Upper lobe of left lung (tissue), 6 donors: ENCODE measurements around the gene DRAM1. TPM values are rescaled to one million over a fixed set of nuclear protein-coding genes. Genes with fewer than 3 reads are reported as not detected.
"Not testable (repeated sequence)": the region's sequence is repeated elsewhere in the genome, so short reads cannot be mapped to it uniquely, and the experiment has no call there.

Experiments
- ATAC-seq, 2 donors: fragments of 200-7000 bp; cut with Tn5 transposase; one replicate each; pipeline ENCODE4 v1.9.1; 2022; ENCODE audit warnings: mild to moderate bottlenecking in 2 of 2, moderate library complexity in 2 of 2; ENCODE audit not compliant: low FRiP score in 2 of 2
- DNase-seq, 2 donors: peaks; one replicate each; pipeline ENCODE4 v3.0.0-alpha.2; 2019 to 2020
- H3K27ac ChIP-seq, 4 donors: fragments of 200-600 bp; sonication (generic); one replicate each; pipeline ENCODE4 v1.5.1; 2016 to 2019
- H3K27me3 ChIP-seq, 4 donors: fragments of 200-600 bp; sonication (generic); one replicate each; pipeline ENCODE4 v1.5.1; 2017 to 2019
- H3K36me3 ChIP-seq, 4 donors: fragments of 200-600 bp; sonication (generic); one replicate each; pipeline ENCODE4 v1.5.1; 2016 to 2019
- H3K4me1 ChIP-seq, 4 donors: fragments of 200-600 bp; sonication (generic); one replicate each; pipeline ENCODE4 v1.5.1; 2018 to 2019
- H3K4me3 ChIP-seq, 4 donors: fragments of 200-600 bp; sonication (generic); one replicate each; pipeline ENCODE4 v1.5.1; 2017 to 2019; ENCODE audit warnings: mild to moderate bottlenecking in 2 of 4, moderate library complexity in 1 of 4
- H3K9me3 ChIP-seq, 4 donors: fragments of 200-600 bp; sonication (generic); one replicate each; pipeline ENCODE4 v1.5.1; 2018 to 2019
- EP300 ChIP-seq, 4 donors: sonication (generic); formaldehyde crosslinking; IDR thresholded peaks; one replicate each; pipeline ENCODE4 v1.5.1; 2017; ENCODE audit warnings: antibody characterized with exemption in 4 of 4, control low read depth in 2 of 4
- POLR2A ChIP-seq, 4 donors: fragments of 450-650 bp; IDR thresholded peaks; one replicate each; pipeline ENCODE4 v1.5.1; 2016 to 2017; ENCODE audit warnings: antibody characterized with exemption in 4 of 4, mild to moderate bottlenecking in 2 of 4
- POLR2AphosphoS5 ChIP-seq, 2 donors: sonication (generic); formaldehyde crosslinking; IDR thresholded peaks; one replicate each; pipeline ENCODE4 v1.5.1; 2017; ENCODE audit warnings: antibody characterized with exemption in 2 of 2
- WGBS, 2 donors: methylation state at CpG; one replicate each; pipeline ENCODE4 v1.1.5; 2017 to 2018; 5-methylcytosine and 5-hydroxymethylcytosine counted together
- total RNA-seq, 6 donors: library from RNA; depleted of rRNA in 4 of 6; stranded (reverse); fragments of >200 nt in 4 of 6; gene quantifications; one replicate each; pipeline versions ENCODE4 v1.1.0 to v1.2.1, GENCODE V29; 2016 to 2021
- TF ChIP-seq, protein P1 (sequence below), 6 experiments: fragments of 450-650 bp in 4 of 6; fragments of 200-600 bp in 2 of 6; sonication (generic) in 2 of 6; IDR thresholded peaks; one replicate each; pipeline ENCODE4 v1.5.1; 2016 to 2019; ENCODE audit warnings: antibody characterized with exemption in 6 of 6
- donor health status: DM: no; HTN: no; CAD: no; lungs with moderate emphysema.
- donor health status: DM: no; HTN: yes; CAD: no; lungs with severe emphysema.

DRAM1 gene
- total RNA-seq, 6 donors from 2014 or later = 28.9 to 203 (median 142) TPM

DNA sequence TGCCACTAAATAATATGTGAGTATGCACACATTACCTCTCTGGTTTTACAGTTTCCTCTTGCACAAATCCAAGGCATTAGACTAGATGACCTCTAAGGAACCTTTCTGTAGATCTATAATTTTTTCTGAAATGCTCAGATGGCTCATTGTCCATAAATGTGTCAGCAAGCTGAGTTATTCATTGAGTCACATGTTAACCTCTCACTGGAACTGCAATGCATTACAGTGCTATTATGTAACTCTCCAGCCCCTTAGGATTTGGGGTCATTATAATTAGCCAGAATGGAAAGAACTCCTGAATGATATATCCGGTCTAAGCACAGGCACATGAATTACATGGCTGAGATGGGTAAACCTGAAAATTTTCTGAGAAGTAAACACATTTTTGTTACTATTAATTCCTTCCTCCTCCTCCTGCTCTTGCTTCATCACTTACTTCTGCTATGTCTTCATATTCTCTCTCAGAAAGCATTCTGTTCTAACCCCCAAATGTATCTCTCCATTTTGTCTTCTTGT, 20.3 kb upstream of the DRAM1 start:
- Histone ChIP-seq H3K4me1 (peaks cover 3 to 20% (median 15%) of the 10 kb centered on the region in 4 donors), H3K27me3 (no peaks in the 10 kb centered on the region), H3K27ac (peak overlapping the region in 3 of 4 donors; percentile 18 to 54 (median 39)), H3K9me3 (no peaks in the 10 kb centered on the region), H3K36me3 (no peaks in the 10 kb centered on the region), H3K4me3 (no peak overlapping the region)
- TF ChIP-seq EP300 (IDR thresholded peaks at IDR 0.05) (no peak), POLR2AphosphoS5 (IDR thresholded peaks at IDR 0.05) (no peak), POLR2A (IDR thresholded peaks at IDR 0.05) (no peak)
- TF ChIP-seq, protein P1, sequence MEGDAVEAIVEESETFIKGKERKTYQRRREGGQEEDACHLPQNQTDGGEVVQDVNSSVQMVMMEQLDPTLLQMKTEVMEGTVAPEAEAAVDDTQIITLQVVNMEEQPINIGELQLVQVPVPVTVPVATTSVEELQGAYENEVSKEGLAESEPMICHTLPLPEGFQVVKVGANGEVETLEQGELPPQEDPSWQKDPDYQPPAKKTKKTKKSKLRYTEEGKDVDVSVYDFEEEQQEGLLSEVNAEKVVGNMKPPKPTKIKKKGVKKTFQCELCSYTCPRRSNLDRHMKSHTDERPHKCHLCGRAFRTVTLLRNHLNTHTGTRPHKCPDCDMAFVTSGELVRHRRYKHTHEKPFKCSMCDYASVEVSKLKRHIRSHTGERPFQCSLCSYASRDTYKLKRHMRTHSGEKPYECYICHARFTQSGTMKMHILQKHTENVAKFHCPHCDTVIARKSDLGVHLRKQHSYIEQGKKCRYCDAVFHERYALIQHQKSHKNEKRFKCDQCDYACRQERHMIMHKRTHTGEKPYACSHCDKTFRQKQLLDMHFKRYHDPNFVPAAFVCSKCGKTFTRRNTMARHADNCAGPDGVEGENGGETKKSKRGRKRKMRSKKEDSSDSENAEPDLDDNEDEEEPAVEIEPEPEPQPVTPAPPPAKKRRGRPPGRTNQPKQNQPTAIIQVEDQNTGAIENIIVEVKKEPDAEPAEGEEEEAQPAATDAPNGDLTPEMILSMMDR (IDR thresholded peaks at IDR 0.05) = no peak
- WGBS, 2 donors = 50 to 79% methylated on average over 1 of the region's 1 CpG
- ATAC-seq (peak in 1 of 2 donors; percentile 83), DNase-seq (no peak)

DNA sequence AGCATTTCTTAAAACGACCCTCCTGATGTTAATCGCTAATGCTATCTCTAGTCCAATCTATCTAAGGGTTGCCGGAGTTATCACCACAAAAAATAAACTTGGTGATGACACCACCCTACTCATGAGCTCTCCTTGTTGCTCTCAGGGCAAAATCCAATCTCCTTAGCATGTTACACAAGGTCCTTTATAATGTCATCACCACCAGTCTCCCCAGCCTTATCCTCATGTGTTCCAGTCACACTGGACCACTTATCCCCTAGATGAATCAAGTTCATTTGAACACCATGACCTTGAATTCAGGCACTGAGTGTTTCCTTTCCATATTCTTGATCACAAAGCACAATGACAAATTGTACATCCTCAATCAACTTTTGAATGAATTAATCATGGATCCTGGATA, 19.0 kb upstream of the DRAM1 start:
- Histone ChIP-seq H3K4me1 (peaks cover 3 to 20% (median 15%) of the 10 kb centered on the region in 4 donors), H3K4me3 (no peak overlapping the region), H3K36me3 (no peaks in the 10 kb centered on the region), H3K27me3 (no peaks in the 10 kb centered on the region), H3K27ac (no peak overlapping the region), H3K9me3 (no peaks in the 10 kb centered on the region)
- TF ChIP-seq, protein P1 (IDR thresholded peaks at IDR 0.05) = no peak
- TF ChIP-seq EP300 (IDR thresholded peaks at IDR 0.05) = no peak
- no peak for TF ChIP-seq POLR2A (IDR thresholded peaks at IDR 0.05)
- no peak for TF ChIP-seq POLR2AphosphoS5 (IDR thresholded peaks at IDR 0.05)
- DNase-seq (no peak), ATAC-seq (no peak)
- 91 to 93% methylated on average over 3 of the region's 3 CpGs for WGBS, 2 donors

DNA sequence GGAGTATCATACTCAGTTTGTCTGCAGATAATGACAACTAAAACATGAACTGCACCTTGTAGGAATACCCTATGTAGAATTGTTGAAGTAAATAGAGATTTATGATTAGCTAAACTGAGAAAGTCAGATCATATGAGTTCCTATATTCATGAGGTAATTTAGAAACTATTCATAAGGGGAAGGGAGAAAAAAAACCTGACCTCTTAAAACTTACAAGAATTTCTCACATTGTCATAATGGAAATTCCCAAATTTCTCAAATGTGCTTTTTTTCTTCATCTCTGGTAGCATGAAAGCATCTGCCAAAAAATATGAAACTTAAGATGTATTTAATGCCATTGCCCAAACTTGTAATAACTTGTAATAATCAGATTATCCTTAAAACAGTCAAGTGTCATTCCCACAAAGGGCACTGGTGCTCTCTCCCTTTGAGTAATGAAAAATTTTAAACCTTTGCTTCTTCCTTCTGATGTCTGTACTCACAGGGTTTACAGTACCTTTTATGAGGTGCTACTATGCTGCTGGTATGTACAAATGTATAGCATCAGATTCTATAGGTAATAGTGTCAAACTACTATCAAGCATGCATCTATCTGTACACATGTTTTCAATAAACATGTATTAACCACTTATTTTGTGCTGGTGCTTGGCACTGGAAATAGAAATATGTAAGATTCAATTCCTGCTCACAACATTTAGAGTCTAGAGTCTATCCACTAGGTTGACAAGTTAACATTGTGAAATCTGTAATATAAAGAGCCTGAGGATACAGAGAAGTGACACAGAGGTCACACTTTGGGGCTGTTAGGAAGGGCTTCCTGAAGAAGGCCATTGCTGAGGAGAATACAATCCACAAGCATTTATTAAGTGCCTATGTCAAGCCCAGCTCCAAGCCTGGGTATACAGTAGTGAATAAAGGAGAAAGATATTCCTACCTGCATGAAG, 17.4 kb upstream of the DRAM1 start:
- no peaks in the 10 kb centered on the region for H3K36me3 ChIP-seq
- ATAC-seq (no peak), DNase-seq (no peak)
- peak overlapping the region in 1 of 4 donors; percentile 1 for H3K27ac ChIP-seq
- H3K4me3 ChIP-seq = no peak overlapping the region
- H3K27me3 ChIP-seq = no peaks in the 10 kb centered on the region
- TF ChIP-seq POLR2A (IDR thresholded peaks at IDR 0.05) = no peak
- TF ChIP-seq POLR2AphosphoS5 (IDR thresholded peaks at IDR 0.05) = no peak
- TF ChIP-seq EP300 (IDR thresholded peaks at IDR 0.05) = no peak
- TF ChIP-seq, protein P1 (IDR thresholded peaks at IDR 0.05) = no peak
- no peaks in the 10 kb centered on the region for H3K9me3 ChIP-seq
- H3K4me1 ChIP-seq = peaks cover 3 to 19% (median 13%) of the 10 kb centered on the region in 4 donors

DNA sequence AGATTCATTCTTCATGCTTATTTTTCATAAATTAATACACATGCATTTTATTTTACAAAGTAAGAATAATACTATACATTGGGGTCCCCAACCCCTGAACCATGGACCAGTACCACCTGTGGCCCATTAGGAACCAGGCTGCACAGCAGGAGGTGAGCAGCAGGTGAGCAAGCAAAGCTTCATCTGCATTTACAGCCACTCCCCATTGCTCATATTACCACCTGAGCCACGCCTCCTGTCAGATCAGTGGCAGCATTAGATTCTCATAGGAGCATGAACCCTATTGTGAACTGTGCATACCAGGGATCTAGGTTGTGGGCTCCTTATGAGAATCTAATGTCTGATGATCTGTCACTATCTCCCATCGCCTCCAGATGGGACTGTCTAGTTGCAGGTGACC, 15.7 kb upstream of the DRAM1 start:
- H3K36me3 ChIP-seq, H3K9me3 ChIP-seq, H3K27me3 ChIP-seq, H3K4me1 ChIP-seq, ATAC-seq, DNase-seq, H3K27ac ChIP-seq, H3K4me3 ChIP-seq: not testable (repeated sequence)
- WGBS, 2 donors = 95 to 97% methylated on average over 2 of the region's 2 CpGs

DNA sequence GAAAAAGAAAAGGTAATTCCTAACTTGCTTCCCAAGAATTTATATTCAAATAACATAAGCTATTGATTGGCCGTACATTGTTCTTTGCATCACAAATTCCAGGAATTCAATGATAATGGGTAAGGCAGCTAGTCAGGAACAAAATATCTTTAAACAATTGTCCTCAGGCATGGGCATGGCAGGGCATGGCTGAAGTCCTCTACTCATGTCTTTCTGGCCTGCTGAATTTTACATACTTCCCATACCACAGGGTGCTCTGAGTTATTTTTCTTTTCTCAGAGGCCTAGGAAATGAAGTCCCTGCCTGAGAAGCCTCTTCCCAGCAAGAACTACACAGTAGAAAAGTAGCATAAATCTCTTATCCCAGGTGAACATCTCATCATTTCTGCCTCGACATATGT, 15.1 kb upstream of the DRAM1 start:
- 95 to 96% methylated on average over 2 of the region's 2 CpGs for WGBS, 2 donors
- Histone ChIP-seq H3K4me1 (peaks cover 3 to 7% (median 6%) of the 10 kb centered on the region in 4 donors), H3K36me3 (no peaks in the 10 kb centered on the region), H3K27ac (no peak overlapping the region), H3K9me3 (peaks cover 0 to 5% (median 0%) of the 10 kb centered on the region in 4 donors), H3K27me3 (no peaks in the 10 kb centered on the region), H3K4me3 (no peak overlapping the region)
- DNase-seq = no peak
- no peak for ATAC-seq
- TF ChIP-seq EP300 (IDR thresholded peaks at IDR 0.05) (no peak), POLR2AphosphoS5 (IDR thresholded peaks at IDR 0.05) (no peak), POLR2A (IDR thresholded peaks at IDR 0.05) (no peak)
- TF ChIP-seq, protein P1 (IDR thresholded peaks at IDR 0.05) = no peak
